Adrenal gland (tissue), 5 donors: ENCODE data around the gene MID1.

Source experiments
- CTCF ChIP-seq, 6 experiments: fragments of 450-650 bp in 4 of 6; fragments of 200-600 bp in 2 of 6; sonication (generic) in 1 of 6; IDR thresholded peaks; 1 replicate in 5 of 6; 2 replicates in 1 of 6; pipeline versions ENCODE4 v1.5.1 to v1.8.0; 2016 to 2021; ENCODE audit warnings: antibody characterized with exemption in 6 of 6, mild to moderate bottlenecking in 2 of 6, moderate library complexity in 1 of 6
- POLR2A ChIP-seq, 2 donors: fragments of 450-650 bp; IDR thresholded peaks; one replicate each; pipeline ENCODE4 v1.6.1; 2017; ENCODE audit warnings: antibody characterized with exemption in 2 of 2, mild to moderate bottlenecking in 2 of 2, moderate library complexity in 1 of 2
- donor health status: DM: no; HTN: no; CAD: no.

- TF ChIP-seq POLR2A (IDR thresholded peaks at IDR 0.05) (no peak), CTCF (IDR thresholded peaks at IDR 0.05) (no peak)
Measured at GRCh38 chrX:10611441-10612090, 8.8 kb downstream of the MID1 start.
